GM12872 (cell line): ENCODE results near the gene PRKAR2A.

Experiments used
- CTCF ChIP-seq: IDR thresholded peaks from 3 replicates; pipeline ENCODE4 v1.5.1; 2011; ENCODE audit warnings: low read depth, mild to moderate bottlenecking, low read length, moderate library complexity; ENCODE audit not compliant: insufficient read depth

PRKAR2A gene

GRCh38 chr3:48837163-48837562, 10.5 kb downstream of the PRKAR2A start:
- TF ChIP-seq CTCF: no peak

GRCh38 chr3:48835650-48836366, 11.9 kb downstream of the PRKAR2A start:
- TF ChIP-seq CTCF: no peak

- no peak for TF ChIP-seq CTCF
Measured at GRCh38 chr3:48832684-48833083, 15.0 kb downstream of the PRKAR2A start.

- no peak for TF ChIP-seq CTCF
Measured at GRCh38 chr3:48830715-48831114, 17.0 kb downstream of the PRKAR2A start.

GRCh38 chr3:48826451-48826850, 21.2 kb downstream of the PRKAR2A start:
- TF ChIP-seq CTCF: no peak

- TF ChIP-seq CTCF: no peak
Measured at GRCh38 chr3:48820612-48821324, 26.9 kb downstream of the PRKAR2A start.

GRCh38 chr3:48819234-48820221, 28.1 kb downstream of the PRKAR2A start:
- TF ChIP-seq CTCF: no peak
